GM21737 (cell line): ENCODE results near the gene MGLL.

Experiments
- ATAC-seq: cut with Tn5 transposase; IDR thresholded peaks from one replicate; pipeline ENCODE4 v1.9.1; 2021; ENCODE audit warnings: mild to moderate bottlenecking, moderate library complexity; ENCODE audit not compliant: unreplicated experiment

MGLL gene

GRCh38 chr3:127791221-127791913 lies 30.9 kb downstream of the MGLL start:
- ATAC-seq: peak; percentile 80

GRCh38 chr3:127790882-127791183 lies 31.5 kb downstream of the MGLL start:
- ATAC-seq: no peak

GRCh38 chr3:127789990-127790881 lies 32.1 kb downstream of the MGLL start:
- ATAC-seq: no peak

GRCh38 chr3:127789051-127789450 lies 33.3 kb downstream of the MGLL start:
- ATAC-seq: no peak

- no peak for ATAC-seq
Measured at GRCh38 chr3:127788451-127788909, 33.8 kb downstream of the MGLL start.

- ATAC-seq: no peak
Measured at GRCh38 chr3:127787571-127788365, 34.5 kb downstream of the MGLL start.

- ATAC-seq: no peak
Measured at GRCh38 chr3:127787071-127787490, 35.2 kb downstream of the MGLL start.

GRCh38 chr3:127786353-127787070 lies 35.8 kb downstream of the MGLL start:
- no peak for ATAC-seq

- no peak for ATAC-seq
Measured at GRCh38 chr3:127785711-127786265, 36.5 kb downstream of the MGLL start.

- ATAC-seq: no peak
Measured at GRCh38 chr3:127784865-127785710, 37.2 kb downstream of the MGLL start.

- no peak for ATAC-seq
Measured at GRCh38 chr3:127784283-127784682, 38.0 kb downstream of the MGLL start.

GRCh38 chr3:127783642-127784160 lies 38.6 kb downstream of the MGLL start:
- ATAC-seq: no peak

GRCh38 chr3:127783166-127783565 lies 39.1 kb downstream of the MGLL start:
- no peak for ATAC-seq

- ATAC-seq: no peak
Measured at GRCh38 chr3:127781411-127782001, 40.8 kb downstream of the MGLL start.

GRCh38 chr3:127780536-127781400 lies 41.5 kb downstream of the MGLL start:
- no peak for ATAC-seq

- ATAC-seq: no peak
Measured at GRCh38 chr3:127779747-127780146, 42.6 kb downstream of the MGLL start.

GRCh38 chr3:127777921-127778656 lies 44.2 kb downstream of the MGLL start:
- ATAC-seq: no peak
